ENCODE results near the gene SMAD3.

SMAD3 gene

DNA sequence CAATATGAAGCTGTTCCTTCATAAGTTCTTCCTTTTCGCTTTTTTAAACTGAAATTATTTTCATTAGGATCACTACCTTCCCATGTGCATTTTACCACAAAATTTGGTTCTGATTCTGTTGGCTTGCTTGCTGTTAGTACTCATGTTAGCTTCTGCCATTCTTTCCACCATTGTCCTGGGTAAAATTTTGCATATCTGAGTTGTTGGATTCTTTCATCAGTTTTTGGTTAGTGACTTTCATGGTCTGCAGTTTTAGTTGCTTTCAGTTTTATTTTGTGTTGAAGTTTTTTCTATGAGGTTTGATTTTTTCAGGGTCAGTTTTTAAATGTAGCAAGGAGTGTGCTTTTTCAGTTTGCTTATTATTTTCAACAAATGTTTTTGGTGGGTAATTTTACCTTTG, 71.9 kb downstream of the SMAD3 start:
- Histone ChIP-seq H3K4me3 (ENCODE audit: low read depth in 1 of 2, low read length in 2 of 2) (no peak overlapping the region), H3K4me1 (ENCODE audit: control insufficient read depth in 1 of 2, insufficient read depth in 2 of 2, low read length in 2 of 2) (peaks cover 48 to 72% of the 10 kb centered on the region in 2 donors), H3K9ac (ENCODE audit: low read depth in 1 of 2, low read length in 2 of 2) (no peak overlapping the region), H3K36me3 (ENCODE audit: control insufficient read depth in 1 of 2, insufficient read depth in 2 of 2, low read length in 2 of 2) (no peaks in the 10 kb centered on the region), H3K27me3 (ENCODE audit: control insufficient read depth in 1 of 2, insufficient read depth in 2 of 2, low read length in 2 of 2) (no peaks in the 10 kb centered on the region), H3K27ac (ENCODE audit: low read depth, low read length) (no peak overlapping the region), H3K9me3 (ENCODE audit: control insufficient read depth in 1 of 2, low read length in 2 of 2) (no peaks in the 10 kb centered on the region)

DNA sequence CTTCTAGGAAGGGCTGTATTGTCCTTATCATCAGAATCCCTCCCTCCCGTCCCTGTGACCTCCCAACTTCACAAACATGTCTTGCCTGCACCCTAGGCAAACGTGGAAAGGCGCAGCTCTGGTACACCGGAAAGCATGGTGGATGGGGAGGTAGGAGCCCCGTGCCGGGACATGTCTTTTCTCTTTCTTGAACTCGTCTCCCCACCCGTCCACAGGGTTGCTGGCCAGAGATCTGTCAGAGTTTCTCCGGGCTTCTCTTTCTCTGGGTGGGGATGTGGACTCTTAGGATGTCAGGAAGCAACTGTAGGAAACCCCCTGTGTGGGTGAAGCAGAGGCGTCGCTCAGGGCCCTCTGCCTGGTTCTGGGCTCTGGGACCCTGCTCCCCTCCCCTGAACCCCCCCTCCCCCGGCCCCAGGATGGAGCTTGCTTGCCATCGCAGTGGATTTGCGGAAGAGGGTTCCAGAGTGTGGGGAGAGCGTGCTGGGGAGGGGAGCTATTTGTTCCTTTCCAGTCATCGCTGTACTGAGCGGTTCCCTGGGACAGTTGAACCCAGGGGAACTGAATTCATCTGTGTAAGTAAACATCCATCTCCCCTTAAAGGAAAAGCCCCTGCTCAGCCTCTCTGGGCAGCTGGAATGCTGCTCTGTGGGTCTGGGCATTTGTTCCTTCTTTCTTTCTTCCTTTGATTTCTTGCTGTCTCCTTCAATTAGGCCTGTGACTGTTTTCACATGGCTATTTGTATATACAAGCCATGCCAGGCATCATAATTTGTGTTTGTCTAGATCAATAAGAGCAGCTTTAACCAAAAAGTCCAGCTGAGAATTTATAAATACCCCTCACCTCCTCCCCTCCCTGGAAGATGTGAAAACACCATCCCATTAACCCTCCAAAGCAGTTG, 72.8 kb downstream of the SMAD3 start:
- H3K4me1 ChIP-seq (ENCODE audit: control insufficient read depth in 1 of 2, insufficient read depth in 2 of 2, low read length in 2 of 2), result peaks cover 40 to 66% of the 10 kb centered on the region in 2 donors
- no peaks in the 10 kb centered on the region for H3K9me3 ChIP-seq (ENCODE audit: control insufficient read depth in 1 of 2, low read length in 2 of 2)
- H3K27me3 ChIP-seq (ENCODE audit: control insufficient read depth in 1 of 2, insufficient read depth in 2 of 2, low read length in 2 of 2), result no peaks in the 10 kb centered on the region
- no peak overlapping the region for H3K4me3 ChIP-seq (ENCODE audit: low read depth in 1 of 2, low read length in 2 of 2)
- H3K27ac ChIP-seq (ENCODE audit: low read depth, low read length), result peak overlapping the region; percentile 6
- no peaks in the 10 kb centered on the region for H3K36me3 ChIP-seq (ENCODE audit: control insufficient read depth in 1 of 2, insufficient read depth in 2 of 2, low read length in 2 of 2)
- H3K9ac ChIP-seq (ENCODE audit: low read depth in 1 of 2, low read length in 2 of 2), result no peak overlapping the region

DNA sequence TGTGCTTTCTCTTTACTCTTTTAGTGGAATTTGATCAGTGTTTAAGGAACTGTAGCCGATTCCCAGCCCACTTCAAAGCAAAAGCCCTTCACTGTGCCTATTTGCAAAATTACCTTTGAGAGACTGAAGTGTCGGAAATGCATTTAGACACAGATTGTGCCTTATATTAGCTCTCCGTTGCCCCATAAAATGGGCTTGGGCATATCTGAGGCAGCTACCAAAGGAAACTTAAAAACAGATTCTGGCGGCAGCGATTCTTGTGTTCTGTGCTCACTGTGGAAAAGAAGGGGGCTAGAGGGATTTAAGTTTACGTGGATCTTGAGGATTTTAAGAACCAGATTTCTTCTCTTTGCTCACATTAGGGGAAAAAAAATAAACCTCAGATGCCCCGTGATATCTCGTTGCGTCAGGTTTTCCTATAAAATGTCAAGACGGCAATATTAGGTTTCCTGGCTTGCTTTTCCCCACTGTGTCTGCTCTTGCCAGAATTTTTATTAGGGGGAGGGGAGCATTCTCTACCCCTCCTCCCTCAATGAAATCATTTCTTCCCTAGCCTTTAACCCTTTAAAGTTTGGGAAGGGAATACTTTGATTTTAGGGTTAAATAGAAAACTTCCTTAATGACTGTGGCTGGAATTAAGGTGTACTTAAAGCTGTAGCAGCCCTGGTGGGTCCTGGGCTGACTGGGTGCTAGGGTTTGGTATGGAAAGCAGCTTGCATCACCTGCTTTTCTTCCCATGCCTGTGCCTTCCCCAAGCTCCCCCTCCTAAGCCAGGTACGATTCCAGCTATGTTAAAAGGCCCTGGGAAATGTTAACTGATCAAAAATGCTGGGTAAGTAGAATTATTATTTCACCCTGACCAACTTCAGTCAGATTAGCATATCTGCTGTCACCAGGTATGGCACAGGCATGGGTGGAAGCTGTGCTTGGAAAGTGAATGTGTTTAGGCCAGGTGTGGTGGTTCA, 73.8 kb downstream of the SMAD3 start:
- no peak overlapping the region for H3K4me3 ChIP-seq (ENCODE audit: low read depth in 1 of 2, low read length in 2 of 2)
- H3K27ac ChIP-seq (ENCODE audit: low read depth, low read length), result no peak overlapping the region
- H3K4me1 ChIP-seq (ENCODE audit: control insufficient read depth in 1 of 2, insufficient read depth in 2 of 2, low read length in 2 of 2), result peaks cover 30 to 56% of the 10 kb centered on the region in 2 donors

DNA sequence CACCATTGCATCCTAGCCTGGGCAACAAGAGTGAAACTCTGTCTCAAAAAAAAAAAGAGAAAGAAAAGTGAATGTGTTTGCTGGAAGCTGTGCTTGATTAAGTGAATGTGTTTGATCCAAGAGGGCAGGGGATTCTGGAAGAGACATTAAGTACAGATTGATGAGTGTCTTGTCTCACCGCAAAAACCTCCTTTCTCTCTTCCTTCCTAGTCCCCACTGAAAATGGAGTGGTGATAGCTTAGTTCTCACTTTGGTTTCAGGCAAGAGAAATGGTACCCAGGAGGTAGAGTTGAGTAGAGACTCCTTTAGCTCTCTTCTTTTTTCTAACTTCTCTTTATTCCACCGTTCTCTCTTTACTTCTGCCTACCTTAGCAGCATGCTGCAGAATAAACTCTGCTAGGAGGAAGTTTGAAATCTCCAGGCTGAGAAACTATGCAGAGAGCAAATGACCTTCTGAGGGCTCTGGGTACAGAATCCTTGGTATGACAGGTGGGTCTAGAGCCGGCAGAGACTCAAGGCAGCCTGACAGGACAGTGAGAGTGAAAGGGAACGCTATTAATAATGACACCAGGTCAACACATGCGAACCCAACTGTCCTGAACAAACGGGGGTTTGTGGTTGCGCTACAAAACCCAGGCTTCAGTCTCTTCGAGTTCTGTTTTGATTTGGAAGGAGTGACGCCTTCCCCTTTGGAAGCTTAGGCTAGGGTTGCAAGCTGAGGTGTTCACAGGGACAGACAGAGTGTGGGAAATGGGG, 74.9 kb downstream of the SMAD3 start:
- Histone ChIP-seq H3K9ac (ENCODE audit: low read depth in 1 of 2, low read length in 2 of 2) (no peak overlapping the region), H3K27me3 (ENCODE audit: control insufficient read depth in 1 of 2, insufficient read depth in 2 of 2, low read length in 2 of 2) (no peaks in the 10 kb centered on the region), H3K4me3 (ENCODE audit: low read depth in 1 of 2, low read length in 2 of 2) (no peak overlapping the region), H3K36me3 (ENCODE audit: control insufficient read depth in 1 of 2, insufficient read depth in 2 of 2, low read length in 2 of 2) (no peaks in the 10 kb centered on the region), H3K9me3 (ENCODE audit: control insufficient read depth in 1 of 2, low read length in 2 of 2) (no peaks in the 10 kb centered on the region), H3K27ac (ENCODE audit: low read depth, low read length) (no peak overlapping the region), H3K4me1 (ENCODE audit: control insufficient read depth in 1 of 2, insufficient read depth in 2 of 2, low read length in 2 of 2) (peaks cover 25 to 55% of the 10 kb centered on the region in 2 donors)

More for the DNA sequence above, 73.8 kb downstream of the SMAD3 start:
- Histone ChIP-seq H3K36me3 (ENCODE audit: control insufficient read depth in 1 of 2, insufficient read depth in 2 of 2, low read length in 2 of 2) (no peaks in the 10 kb centered on the region), H3K9me3 (ENCODE audit: control insufficient read depth in 1 of 2, low read length in 2 of 2) (no peaks in the 10 kb centered on the region), H3K27me3 (ENCODE audit: control insufficient read depth in 1 of 2, insufficient read depth in 2 of 2, low read length in 2 of 2) (no peaks in the 10 kb centered on the region), H3K9ac (ENCODE audit: low read depth in 1 of 2, low read length in 2 of 2) (no peak overlapping the region)

DNA sequence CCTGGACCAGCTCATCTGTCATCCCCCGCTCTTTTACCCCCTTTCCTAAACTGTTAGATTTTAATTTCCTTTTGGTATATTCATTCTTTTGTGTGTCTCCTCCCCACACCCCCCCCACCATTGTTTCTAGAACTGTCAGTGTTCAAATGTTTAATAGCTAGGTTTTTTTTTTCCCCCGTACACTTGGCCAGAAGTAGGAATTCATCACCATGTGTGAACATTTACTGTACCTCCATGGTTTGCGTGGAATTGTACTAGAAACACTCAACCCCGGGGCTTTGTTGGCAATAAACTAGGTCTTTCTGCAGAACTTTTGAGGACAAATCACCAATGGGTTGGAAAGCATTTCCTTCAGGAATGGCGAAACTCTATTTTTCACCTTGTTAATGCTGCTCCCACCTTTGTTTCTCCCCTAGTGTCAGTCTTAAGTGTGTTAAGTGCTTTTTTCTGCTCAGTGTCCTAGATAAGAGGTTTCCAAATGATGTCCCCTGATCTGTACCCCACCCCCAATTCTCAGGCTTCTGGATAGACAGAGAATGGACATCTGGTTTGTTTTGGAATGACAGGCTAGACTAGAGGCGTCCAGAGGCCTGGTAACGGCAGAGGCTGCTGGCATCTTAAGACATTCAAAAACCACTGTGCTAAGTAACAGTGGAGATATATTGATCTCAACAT, 76.8 kb downstream of the SMAD3 start:
- no peak overlapping the region for H3K4me3 ChIP-seq (ENCODE audit: low read depth in 1 of 2, low read length in 2 of 2)
- no peak overlapping the region for H3K27ac ChIP-seq (ENCODE audit: low read depth, low read length)
- no peaks in the 10 kb centered on the region for H3K9me3 ChIP-seq (ENCODE audit: control insufficient read depth in 1 of 2, low read length in 2 of 2)
- H3K27me3 ChIP-seq (ENCODE audit: control insufficient read depth in 1 of 2, insufficient read depth in 2 of 2, low read length in 2 of 2), result no peaks in the 10 kb centered on the region
- no peaks in the 10 kb centered on the region for H3K36me3 ChIP-seq (ENCODE audit: control insufficient read depth in 1 of 2, insufficient read depth in 2 of 2, low read length in 2 of 2)
- no peak overlapping the region for H3K9ac ChIP-seq (ENCODE audit: low read depth in 1 of 2, low read length in 2 of 2)
- H3K4me1 ChIP-seq (ENCODE audit: control insufficient read depth in 1 of 2, insufficient read depth in 2 of 2, low read length in 2 of 2), result peaks cover 30 to 61% of the 10 kb centered on the region in 2 donors

DNA sequence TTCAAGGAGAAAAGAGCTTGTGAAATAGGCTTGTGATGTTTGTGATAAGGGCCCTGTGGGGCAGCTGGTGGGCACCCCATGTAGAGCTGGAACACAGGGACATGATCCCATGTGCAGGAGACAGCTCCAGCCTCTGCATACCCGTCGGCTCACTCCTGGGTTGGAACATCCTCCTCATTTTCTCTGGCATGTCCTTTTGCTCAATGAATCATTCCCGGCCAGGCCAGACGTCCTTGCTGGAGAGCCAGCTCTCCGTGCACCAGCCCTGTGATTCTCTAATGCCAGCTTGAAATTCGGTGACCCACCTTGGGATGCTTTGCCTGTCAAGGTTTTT, 77.3 kb downstream of the SMAD3 start:
- H3K27me3 ChIP-seq (ENCODE audit: control insufficient read depth in 1 of 2, insufficient read depth in 2 of 2, low read length in 2 of 2), result no peaks in the 10 kb centered on the region
- no peak overlapping the region for H3K4me3 ChIP-seq (ENCODE audit: low read depth in 1 of 2, low read length in 2 of 2)
- no peaks in the 10 kb centered on the region for H3K9me3 ChIP-seq (ENCODE audit: control insufficient read depth in 1 of 2, low read length in 2 of 2)
- no peak overlapping the region for H3K27ac ChIP-seq (ENCODE audit: low read depth, low read length)
- peaks cover 35 to 61% of the 10 kb centered on the region in 2 donors for H3K4me1 ChIP-seq (ENCODE audit: control insufficient read depth in 1 of 2, insufficient read depth in 2 of 2, low read length in 2 of 2)
- H3K36me3 ChIP-seq (ENCODE audit: control insufficient read depth in 1 of 2, insufficient read depth in 2 of 2, low read length in 2 of 2), result no peaks in the 10 kb centered on the region
- H3K9ac ChIP-seq (ENCODE audit: low read depth in 1 of 2, low read length in 2 of 2), result no peak overlapping the region

DNA sequence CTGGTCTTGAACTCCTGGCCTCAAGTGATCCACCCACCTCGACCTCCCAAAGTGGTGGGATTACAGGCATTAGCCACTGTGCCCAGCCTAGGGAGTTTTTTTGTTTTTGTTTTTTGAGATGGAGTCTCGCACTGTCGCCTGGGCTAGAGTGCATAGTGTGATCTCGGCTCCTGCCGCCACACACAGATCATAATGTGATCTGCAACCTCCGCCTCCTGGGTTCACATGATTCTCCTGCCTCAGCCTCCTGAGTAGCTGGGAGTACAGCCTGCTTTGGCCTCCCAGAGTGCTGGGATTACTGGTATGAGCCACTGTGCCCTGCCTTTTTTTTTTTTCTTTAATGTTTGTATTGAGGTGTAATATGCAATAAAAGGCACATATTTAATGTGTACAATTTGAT, 78.2 kb downstream of the SMAD3 start:
- H3K36me3 ChIP-seq (ENCODE audit: control insufficient read depth in 1 of 2, insufficient read depth in 2 of 2, low read length in 2 of 2), result no peaks in the 10 kb centered on the region
- H3K27me3 ChIP-seq (ENCODE audit: control insufficient read depth in 1 of 2, insufficient read depth in 2 of 2, low read length in 2 of 2), result no peaks in the 10 kb centered on the region
- H3K27ac ChIP-seq (ENCODE audit: low read depth, low read length), result no peak overlapping the region
- no peak overlapping the region for H3K9ac ChIP-seq (ENCODE audit: low read depth in 1 of 2, low read length in 2 of 2)
- no peaks in the 10 kb centered on the region for H3K9me3 ChIP-seq (ENCODE audit: control insufficient read depth in 1 of 2, low read length in 2 of 2)
- no peak overlapping the region for H3K4me3 ChIP-seq (ENCODE audit: low read depth in 1 of 2, low read length in 2 of 2)
- peaks cover 45 to 67% of the 10 kb centered on the region in 2 donors for H3K4me1 ChIP-seq (ENCODE audit: control insufficient read depth in 1 of 2, insufficient read depth in 2 of 2, low read length in 2 of 2)

DNA sequence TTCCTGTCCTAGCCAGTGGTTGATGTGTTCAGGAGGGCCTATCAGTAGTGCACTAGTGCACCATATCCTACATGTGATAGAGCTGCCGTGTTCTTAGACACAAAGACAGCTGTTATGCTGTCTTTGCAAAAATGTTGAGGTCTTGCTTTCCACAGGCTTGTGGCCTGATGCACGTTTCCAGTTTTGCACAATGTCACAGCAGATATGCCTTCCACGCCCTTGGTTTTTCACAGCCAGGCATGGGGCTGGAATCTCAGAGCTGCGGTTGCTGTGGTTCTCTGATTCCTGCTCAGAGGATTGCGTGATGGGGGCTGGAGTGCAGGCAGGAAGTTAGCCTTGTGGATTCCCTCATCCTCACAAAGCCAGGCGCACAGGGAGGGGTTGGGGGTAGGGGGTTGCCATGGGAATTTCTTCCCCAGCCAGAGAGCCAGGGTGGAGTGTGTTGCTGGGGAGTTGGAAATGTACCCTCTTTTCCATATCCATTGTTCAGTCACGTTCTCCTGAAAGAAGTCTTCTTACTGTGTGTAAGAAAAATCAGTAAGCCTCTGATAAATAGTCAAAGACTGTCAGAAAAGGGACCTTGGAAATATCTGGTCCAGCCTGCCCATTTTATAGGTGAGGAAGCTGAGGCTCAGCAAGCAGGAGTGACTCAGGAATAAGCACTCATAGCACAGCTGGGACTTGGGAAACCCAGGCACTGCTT, 79.4 kb downstream of the SMAD3 start:
- peaks cover 48 to 78% of the 10 kb centered on the region in 2 donors for H3K4me1 ChIP-seq (ENCODE audit: control insufficient read depth in 1 of 2, insufficient read depth in 2 of 2, low read length in 2 of 2)
- H3K27ac ChIP-seq (ENCODE audit: low read depth, low read length), result no peak overlapping the region
- no peak overlapping the region for H3K4me3 ChIP-seq (ENCODE audit: low read depth in 1 of 2, low read length in 2 of 2)
- H3K36me3 ChIP-seq (ENCODE audit: control insufficient read depth in 1 of 2, insufficient read depth in 2 of 2, low read length in 2 of 2), result no peaks in the 10 kb centered on the region
- H3K27me3 ChIP-seq (ENCODE audit: control insufficient read depth in 1 of 2, insufficient read depth in 2 of 2, low read length in 2 of 2), result no peaks in the 10 kb centered on the region
- H3K9ac ChIP-seq (ENCODE audit: low read depth in 1 of 2, low read length in 2 of 2), result no peak overlapping the region
- H3K9me3 ChIP-seq (ENCODE audit: control insufficient read depth in 1 of 2, low read length in 2 of 2), result no peaks in the 10 kb centered on the region

DNA sequence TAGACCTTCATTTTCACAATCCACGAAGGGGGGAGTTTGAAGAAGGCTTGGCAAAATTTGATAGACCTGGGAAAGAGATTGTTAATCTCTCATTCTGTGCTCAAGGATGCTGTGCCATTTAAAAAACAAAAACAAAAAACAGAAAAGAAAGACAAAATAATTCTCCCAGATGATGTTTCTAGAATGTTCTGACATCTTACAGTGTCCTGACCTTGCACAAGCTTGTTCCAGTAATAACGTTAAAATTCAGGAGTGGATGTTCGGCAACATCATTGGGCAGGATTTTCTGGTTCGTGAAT, 79.9 kb downstream of the SMAD3 start:
- H3K36me3 ChIP-seq (ENCODE audit: control insufficient read depth in 1 of 2, insufficient read depth in 2 of 2, low read length in 2 of 2), result no peaks in the 10 kb centered on the region
- no peak overlapping the region for H3K9ac ChIP-seq (ENCODE audit: low read depth in 1 of 2, low read length in 2 of 2)
- H3K27ac ChIP-seq (ENCODE audit: low read depth, low read length), result no peak overlapping the region
- H3K27me3 ChIP-seq (ENCODE audit: control insufficient read depth in 1 of 2, insufficient read depth in 2 of 2, low read length in 2 of 2), result no peaks in the 10 kb centered on the region
- H3K4me3 ChIP-seq (ENCODE audit: low read depth in 1 of 2, low read length in 2 of 2), result no peak overlapping the region
- peaks cover 53 to 80% of the 10 kb centered on the region in 2 donors for H3K4me1 ChIP-seq (ENCODE audit: control insufficient read depth in 1 of 2, insufficient read depth in 2 of 2, low read length in 2 of 2)
- H3K9me3 ChIP-seq (ENCODE audit: control insufficient read depth in 1 of 2, low read length in 2 of 2), result no peaks in the 10 kb centered on the region

All from duodenal mucosa (tissue), 2 donors.